Ecto neural progenitor cell (in vitro differentiated cells): ENCODE results near the gene NRP1.
"Not testable (repeated sequence)": the region's sequence is repeated elsewhere in the genome, so short reads cannot be mapped to it uniquely, and the experiment has no call there.

Source experiments
- DNase-seq: peaks from one replicate; pipeline ENCODE4 v3.0.0-alpha.2; 2018; ENCODE audit warnings: low spot score

NRP1 gene

DNA sequence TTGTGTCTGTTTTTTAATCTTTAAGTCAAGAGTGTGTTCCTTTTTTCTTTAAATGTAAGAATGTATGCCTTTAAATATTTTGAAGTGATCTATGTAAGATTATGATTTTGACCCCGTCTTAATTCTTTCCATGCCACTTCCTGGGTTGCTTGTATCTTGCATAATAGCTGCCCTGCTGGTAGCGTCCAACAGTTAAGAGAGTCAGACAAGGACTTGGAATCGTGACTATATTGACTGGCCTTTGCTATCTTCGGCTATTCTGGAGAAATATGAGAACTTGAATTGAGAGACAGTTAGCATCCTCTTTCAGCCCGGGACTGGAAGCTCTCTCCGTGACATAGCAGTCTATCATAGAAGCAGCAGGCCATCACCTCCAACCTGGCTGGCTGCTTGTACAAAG, 13.0 kb downstream of the NRP1 start:
- no peak for DNase-seq

- DNase-seq, result no peak
Measured at GRCh38 chr10:33320288-33320687, 14.2 kb downstream of the NRP1 start.

GRCh38 chr10:33315891-33316290, 18.6 kb downstream of the NRP1 start:
- DNase-seq, result no peak

- DNase-seq, result no peak
Measured at GRCh38 chr10:33314811-33315561, 19.5 kb downstream of the NRP1 start.

DNA sequence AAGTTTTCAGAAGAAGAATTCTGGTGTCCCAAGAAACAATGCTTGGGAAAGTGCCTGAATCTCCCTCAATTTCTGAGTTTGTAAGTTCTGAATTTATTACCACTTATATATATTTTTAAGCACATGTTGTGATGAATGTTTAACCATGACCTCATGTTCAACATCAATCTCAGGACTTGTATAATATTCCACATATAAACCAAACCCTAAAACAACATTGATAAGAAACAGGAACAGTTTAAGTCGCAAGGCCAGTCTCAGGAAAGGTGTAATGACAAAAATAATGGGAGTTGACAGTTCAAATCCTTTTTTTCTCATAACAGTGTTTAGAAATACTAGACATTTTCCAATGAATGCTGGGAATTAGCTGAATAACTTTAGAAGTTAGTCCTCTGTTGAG, 22.8 kb downstream of the NRP1 start:
- no peak for DNase-seq

- no peak for DNase-seq
Measured at GRCh38 chr10:33310853-33311252, 23.6 kb downstream of the NRP1 start.

- no peak for DNase-seq
Measured at GRCh38 chr10:33309406-33309805, 25.1 kb downstream of the NRP1 start.

GRCh38 chr10:33307835-33308234, 26.6 kb downstream of the NRP1 start:
- DNase-seq, result no peak

GRCh38 chr10:33306701-33307519, 27.6 kb downstream of the NRP1 start:
- DNase-seq, result no peak

- no peak for DNase-seq
Measured at GRCh38 chr10:33306126-33306525, 28.3 kb downstream of the NRP1 start.

DNA sequence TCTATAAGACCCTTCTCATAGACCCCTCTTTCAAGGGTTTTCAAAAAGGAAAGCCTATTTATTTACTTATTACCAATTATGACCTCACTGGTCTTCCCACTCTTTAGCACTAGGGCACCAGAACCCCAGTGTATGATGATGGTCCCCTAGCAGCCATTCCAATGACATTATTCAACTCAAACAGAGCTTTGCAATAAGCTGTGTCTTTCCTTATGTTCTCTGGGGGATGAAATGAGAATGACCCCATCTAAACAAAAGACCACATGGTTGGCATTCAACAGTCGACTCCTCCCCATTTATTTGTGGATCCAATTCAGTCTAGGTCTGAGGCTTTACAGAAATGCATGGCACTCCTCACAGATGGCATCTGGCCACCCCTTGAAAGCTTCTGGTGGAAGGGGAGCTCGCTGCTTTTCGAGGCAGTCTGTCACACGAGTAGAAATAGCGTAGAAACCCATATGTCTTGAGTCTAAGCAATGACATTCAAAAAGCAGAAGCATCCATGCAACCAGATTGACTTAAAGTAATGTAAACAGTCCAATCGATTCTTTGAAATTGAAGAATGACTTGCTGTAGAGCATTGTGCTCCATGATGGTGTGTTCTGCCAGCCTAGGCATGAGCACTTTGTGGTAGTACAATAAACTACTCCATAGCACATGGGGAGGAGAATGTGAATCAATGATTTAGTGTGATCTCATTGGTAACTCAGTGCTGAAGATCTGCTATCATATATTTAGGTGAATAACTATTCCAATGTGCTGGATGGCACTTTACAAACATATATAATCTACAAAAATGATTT, 29.8 kb downstream of the NRP1 start:
- DNase-seq, result no peak

- no peak for DNase-seq
Measured at GRCh38 chr10:33303988-33304387, 30.5 kb downstream of the NRP1 start.

DNA sequence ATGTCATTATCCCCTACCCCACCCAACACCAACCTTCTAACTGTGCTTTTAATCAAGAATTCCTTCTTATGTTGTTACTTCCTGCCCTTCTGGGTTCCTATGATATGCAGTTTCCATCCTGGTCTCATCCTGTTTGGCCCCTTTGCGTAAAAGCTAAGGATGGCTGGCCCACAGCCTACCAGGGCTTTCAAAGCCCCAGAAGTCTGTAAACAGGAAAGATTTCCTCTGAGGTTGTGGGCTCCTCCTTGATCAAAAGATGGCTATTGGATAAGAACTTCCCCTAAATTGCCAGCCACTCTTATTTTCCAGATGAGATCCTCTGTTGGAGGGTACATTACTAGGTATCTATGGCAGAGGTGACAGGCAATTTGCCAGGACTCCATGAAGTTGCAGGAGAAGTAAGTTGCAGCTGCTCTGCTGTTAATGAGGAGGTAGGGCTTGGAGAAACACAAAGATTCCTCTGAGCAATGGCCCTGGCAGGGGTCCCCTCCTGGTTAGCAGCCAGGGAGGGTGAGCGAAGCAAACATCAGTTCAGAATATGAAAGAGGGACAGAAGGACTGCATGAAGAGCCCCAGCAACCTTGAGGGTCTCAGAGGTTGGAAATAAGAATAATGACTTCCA, 32.1 kb downstream of the NRP1 start:
- no peak for DNase-seq

DNA sequence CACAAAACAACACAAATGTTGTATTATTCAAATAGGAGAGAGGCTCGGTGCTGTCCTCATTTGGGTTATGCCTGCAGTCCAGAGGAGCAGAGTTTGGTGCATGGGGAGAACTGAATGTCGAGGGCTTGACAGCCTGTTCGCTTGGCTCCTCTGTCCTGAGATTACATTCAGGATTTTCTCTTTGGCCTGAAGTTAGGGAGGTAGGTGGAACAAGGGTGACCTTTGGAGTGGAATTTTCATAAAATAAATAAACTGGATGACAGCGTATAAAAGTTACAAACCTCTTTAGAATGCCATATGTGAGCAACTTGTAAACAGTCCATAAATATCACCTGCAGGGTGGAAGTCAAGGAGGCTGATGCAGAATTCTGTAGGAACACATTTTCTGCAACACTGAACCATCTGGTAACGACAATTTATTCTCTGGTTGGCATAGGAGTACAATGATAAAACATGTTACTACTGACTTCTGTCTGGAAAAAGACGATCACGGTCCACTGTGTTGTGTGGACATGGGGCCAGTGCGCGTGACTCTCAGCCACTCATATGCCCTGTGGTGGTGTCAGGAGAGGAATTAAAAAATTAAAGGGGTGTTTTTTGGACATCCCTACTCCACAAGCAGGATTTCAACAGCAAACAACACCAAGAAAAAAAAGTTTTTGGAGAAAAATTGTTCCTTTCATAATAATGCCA, 33.2 kb downstream of the NRP1 start:
- no peak for DNase-seq

DNA sequence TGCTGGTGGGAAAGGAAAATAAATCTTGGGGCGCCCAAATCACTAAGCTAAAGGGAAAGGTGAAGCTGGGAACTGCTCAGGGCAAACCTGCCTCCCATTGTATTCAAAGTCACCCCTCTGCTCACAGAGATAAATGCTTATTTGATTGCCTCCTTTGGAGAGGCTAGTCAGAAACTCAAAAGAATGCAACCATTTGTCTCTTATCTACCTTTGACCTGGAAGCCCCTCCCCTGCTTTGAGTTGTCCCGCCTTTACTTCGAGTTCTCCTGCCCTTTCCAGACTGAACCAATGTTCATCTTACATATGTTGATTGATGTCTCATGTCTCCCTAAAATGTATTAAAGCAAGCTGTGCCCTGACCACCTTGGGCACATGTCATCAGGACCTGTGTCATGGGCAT, 33.9 kb downstream of the NRP1 start:
- DNase-seq, result not testable (repeated sequence)

- DNase-seq, result no peak
Measured at GRCh38 chr10:33298893-33299292, 35.6 kb downstream of the NRP1 start.

DNA sequence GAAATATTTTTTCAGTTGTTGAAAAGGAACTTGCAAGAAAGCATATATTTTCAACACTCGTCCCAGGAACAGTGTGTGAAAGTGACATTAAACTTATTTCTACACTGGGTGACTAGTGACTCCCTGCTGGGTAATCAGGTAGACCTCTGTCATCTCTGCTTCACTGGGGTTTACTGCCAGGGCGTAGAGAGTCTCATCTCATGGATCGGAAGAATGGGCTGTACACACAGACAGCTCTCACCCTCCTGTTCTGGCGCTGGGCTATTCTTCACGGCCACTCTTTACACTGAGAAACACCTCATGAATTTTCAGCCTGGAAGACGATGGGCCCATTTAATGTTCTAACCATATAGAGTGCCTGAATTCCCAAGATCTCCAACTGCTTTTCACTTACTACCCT, 36.4 kb downstream of the NRP1 start:
- no peak for DNase-seq

- DNase-seq, result no peak
Measured at GRCh38 chr10:33295851-33296250, 38.6 kb downstream of the NRP1 start.

DNA sequence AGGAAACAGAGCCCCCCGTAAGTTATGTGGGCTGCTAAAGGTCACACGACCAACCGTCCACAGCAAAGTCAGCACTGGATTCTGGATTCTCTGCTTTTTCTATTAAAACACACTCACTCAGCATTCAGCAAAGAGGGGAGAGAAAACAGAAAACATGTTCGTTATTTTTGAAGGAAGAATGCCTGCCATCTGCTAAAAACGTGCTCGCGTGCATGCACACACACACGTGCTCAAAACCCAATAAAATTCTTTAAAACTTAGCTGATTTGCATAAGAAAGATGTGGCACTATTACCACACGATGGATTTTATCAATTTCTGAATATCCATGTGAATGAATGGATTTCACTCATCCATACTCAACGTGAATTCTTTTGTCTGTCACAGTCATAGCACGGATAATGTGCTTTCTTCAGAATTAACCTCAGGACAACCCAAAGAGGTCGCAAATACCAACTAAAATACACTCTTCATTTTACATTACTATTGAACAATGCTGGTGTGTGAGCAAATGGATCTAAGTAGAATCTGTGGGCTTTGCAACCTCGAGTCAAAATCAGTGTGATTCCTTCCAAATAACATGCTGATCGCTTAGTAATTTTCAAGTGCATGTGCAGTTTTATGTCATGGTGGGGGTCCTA, 40.8 kb downstream of the NRP1 start:
- no peak for DNase-seq

- DNase-seq, result no peak
Measured at GRCh38 chr10:33293076-33293475, 41.4 kb downstream of the NRP1 start.

- DNase-seq, result no peak
Measured at GRCh38 chr10:33291053-33291592, 43.3 kb downstream of the NRP1 start.
